IPS DF 4.7 (cell line): Measurements from ENCODE around the gene CHRNA1.
"Not testable (repeated sequence)": the region's sequence is repeated elsewhere in the genome, so short reads cannot be mapped to it uniquely, and the experiment has no call there.

Source experiments
- DNase-seq: peaks from one replicate; pipeline ENCODE4 v3.0.0-alpha.2; 2013; ENCODE audit warnings: low spot score; ENCODE audit errors: extremely low read depth

CHRNA1 gene

DNA sequence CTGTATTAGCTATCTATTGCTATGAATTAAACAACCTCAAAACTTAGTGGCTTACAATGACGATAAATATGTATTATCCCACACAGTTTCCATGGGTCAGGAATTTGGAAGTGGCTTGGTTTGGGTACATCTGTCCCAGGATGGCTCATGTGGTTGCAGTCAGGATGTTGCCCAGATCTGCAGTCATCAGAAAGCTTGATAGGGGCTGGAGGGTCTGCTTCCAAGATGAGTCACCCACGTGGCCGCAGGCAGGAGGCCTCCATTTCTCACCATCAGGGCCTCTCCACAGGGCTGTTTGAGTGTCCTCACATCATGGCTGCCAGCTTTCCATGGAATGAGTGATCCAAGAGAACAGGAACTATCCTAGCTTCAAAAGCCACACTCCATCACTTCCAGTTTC is 46.4 kb downstream of the CHRNA1 start:
- no peak for DNase-seq

DNA sequence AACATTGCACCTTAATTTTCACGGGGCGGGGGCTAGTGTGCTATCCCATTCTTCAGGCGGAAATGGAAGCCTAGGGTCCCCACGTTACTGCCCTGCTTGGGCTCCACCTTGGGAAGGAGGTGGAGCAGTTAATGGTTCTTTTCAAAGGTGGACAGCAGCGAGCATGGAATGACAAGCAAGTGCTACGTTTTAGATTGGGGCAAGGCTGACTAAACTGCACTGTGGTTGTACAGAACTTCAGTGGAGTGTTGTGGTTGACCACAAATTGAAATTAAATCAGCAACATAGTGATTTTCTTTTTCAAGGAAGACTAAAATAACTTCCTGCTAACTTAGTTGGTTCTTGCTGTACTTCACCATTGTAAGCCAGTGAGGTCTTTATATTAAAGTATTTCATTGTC is 47.0 kb downstream of the CHRNA1 start:
- no peak for DNase-seq

DNA sequence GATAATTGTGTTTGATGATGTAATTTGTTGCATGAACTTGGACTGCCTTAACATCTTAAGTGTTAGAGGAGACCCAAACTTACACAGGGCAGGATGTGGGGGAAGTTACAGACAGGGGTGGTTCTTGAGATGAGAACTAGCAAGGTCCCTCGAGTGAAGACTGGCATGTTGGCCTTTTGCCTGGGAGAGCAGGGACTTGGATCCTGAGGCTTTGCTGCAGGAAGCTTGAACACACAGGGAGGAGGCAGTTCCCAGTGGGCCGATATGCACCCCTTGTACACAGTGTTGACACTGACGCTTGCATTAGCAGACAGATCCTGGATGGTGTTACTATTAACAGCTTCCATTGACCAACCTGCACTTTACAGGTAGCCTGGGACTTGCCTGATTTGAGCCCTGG is 47.5 kb downstream of the CHRNA1 start:
- no peak for DNase-seq

GRCh38 chr2:174713686-174714085 is 50.6 kb downstream of the CHRNA1 start:
- DNase-seq: no peak

DNA sequence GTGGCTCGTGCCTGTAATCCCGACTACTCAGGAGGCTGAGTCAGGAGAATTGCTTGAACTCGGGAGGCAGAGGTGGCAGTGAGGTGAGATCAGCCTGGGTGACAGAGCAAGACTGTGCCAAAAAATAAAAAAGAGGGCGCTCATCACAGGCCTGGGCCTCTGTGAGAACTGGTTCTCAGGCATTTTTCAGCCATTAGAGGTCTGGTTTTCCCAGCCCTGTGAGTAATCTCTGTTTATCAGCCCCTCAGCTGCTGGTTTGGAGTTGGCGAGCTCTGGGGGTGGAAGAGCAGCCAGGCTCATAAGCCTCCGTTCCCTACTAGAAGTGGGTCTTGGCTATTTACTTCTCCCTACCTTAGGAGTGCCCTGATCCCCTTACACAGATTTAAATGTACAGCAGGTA is 53.1 kb downstream of the CHRNA1 start:
- DNase-seq: no peak

- not testable (repeated sequence) for DNase-seq
Measured at GRCh38 chr2:174709416-174710004, 54.8 kb downstream of the CHRNA1 start.

- DNase-seq: no peak
Measured at GRCh38 chr2:174708713-174709112, 55.6 kb downstream of the CHRNA1 start.

GRCh38 chr2:174705321-174705720 is 59.0 kb downstream of the CHRNA1 start:
- no peak for DNase-seq

GRCh38 chr2:174704642-174705041 is 59.6 kb downstream of the CHRNA1 start:
- DNase-seq: no peak

GRCh38 chr2:174704061-174704460 is 60.2 kb downstream of the CHRNA1 start:
- no peak for DNase-seq

DNA sequence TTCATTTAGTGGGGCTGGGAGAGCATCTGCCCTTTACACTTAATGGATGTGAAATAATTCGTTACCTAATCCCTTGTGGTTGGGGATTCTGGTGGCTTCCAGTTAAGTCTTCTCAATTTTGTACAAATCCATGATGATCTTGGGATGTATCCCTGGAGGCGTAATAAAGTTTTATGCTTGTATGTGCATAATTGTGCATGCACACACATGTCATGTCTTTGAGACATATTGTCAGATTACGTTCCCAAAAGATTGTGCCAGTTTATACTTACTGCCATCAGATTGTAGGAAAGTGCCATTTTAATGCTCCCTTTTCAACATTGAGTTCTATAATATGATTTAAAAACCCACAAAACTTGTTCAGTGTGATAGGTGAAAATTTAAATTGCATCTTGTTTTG is 60.8 kb downstream of the CHRNA1 start:
- no peak for DNase-seq

GRCh38 chr2:174702541-174702940 is 61.7 kb downstream of the CHRNA1 start:
- no peak for DNase-seq

DNA sequence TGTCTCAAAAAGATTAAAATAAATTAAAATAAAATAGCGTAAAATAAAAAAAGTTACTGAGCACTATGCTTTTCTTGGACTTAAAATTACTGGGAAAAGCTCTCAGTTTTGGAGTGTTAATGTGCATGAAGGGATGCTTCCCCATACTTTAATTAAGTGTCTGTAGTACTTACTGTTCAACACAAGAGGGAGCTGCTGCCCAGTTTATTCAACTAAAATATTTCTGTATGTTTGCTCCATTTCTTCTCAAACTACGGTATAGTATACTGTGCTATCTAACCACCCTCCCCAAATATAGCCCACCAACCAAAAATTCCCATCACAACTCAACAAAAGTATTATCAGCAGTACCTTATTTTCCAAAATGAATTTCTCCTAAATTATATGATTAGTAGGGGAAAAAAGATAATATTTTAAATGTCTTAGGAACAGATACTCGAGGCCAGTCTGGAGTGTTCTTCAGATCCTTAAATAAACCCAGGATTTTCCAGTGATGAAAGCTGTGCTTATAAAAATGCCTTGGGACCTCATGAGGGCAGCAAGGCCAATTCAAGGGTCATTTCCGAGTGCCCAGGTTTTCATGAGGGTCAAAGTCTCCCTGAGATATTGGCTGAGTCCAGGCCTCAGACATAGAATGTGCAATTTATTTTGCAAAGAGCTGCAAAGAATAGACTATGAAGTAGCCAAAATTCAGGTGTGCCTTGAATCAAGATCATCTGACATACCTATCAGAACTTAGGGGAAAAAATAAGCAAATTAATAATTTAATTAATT is 64.1 kb downstream of the CHRNA1 start:
- DNase-seq: no peak
